ENCODE measurements around the gene PSME2.
A peak's percentile ranks its signal among the peaks of the same experiment; 100 is the strongest.

The PSME2 gene

GRCh38 chr14:24103451-24103850, 43.0 kb downstream of the PSME2 start:
- Histone ChIP-seq H3K27me3 (ENCODE audit: control insufficient read depth in 1 of 2, insufficient read depth in 2 of 2, low read length in 2 of 2) (no peaks in the 10 kb centered on the region), H3K36me3 (ENCODE audit: insufficient read depth, low read length) (peaks cover 5% of the 10 kb centered on the region), H3K9ac (ENCODE audit: low read length) (no peak overlapping the region), H3K4me3 (ENCODE audit: low read depth in 1 of 2, low read length in 2 of 2) (no peak overlapping the region), H3K9me3 (ENCODE audit: low read length) (no peaks in the 10 kb centered on the region), H3K4me1 (ENCODE audit: insufficient read depth, low read length) (peaks cover under 1% of the 10 kb centered on the region), H3K27ac (ENCODE audit: low read depth, low read length) (no peak overlapping the region)

- H3K9me3 ChIP-seq (ENCODE audit: low read length), result no peaks in the 10 kb centered on the region
- H3K4me3 ChIP-seq (ENCODE audit: low read depth in 1 of 2, low read length in 2 of 2), result no peak overlapping the region
- no peak overlapping the region for H3K27ac ChIP-seq (ENCODE audit: low read depth, low read length)
- no peaks in the 10 kb centered on the region for H3K4me1 ChIP-seq (ENCODE audit: insufficient read depth, low read length)
- H3K9ac ChIP-seq (ENCODE audit: low read length), result no peak overlapping the region
- no peaks in the 10 kb centered on the region for H3K27me3 ChIP-seq (ENCODE audit: control insufficient read depth in 1 of 2, insufficient read depth in 2 of 2, low read length in 2 of 2)
- peaks cover 7% of the 10 kb centered on the region for H3K36me3 ChIP-seq (ENCODE audit: insufficient read depth, low read length)
Measured at GRCh38 chr14:24102357-24103048, 43.9 kb downstream of the PSME2 start.

- H3K36me3 ChIP-seq (ENCODE audit: insufficient read depth, low read length), result peaks cover 7% of the 10 kb centered on the region
- no peak overlapping the region for H3K9ac ChIP-seq (ENCODE audit: low read length)
Measured at GRCh38 chr14:24100982-24101494, 45.4 kb downstream of the PSME2 start.

GRCh38 chr14:24100197-24100981, 46.0 kb downstream of the PSME2 start:
- Histone ChIP-seq H3K27me3 (ENCODE audit: control insufficient read depth in 1 of 2, insufficient read depth in 2 of 2, low read length in 2 of 2) (no peaks in the 10 kb centered on the region), H3K9me3 (ENCODE audit: low read length) (no peaks in the 10 kb centered on the region), H3K36me3 (ENCODE audit: insufficient read depth, low read length) (peaks cover 7% of the 10 kb centered on the region), H3K27ac (ENCODE audit: low read depth, low read length) (no peak overlapping the region), H3K4me3 (ENCODE audit: low read depth in 1 of 2, low read length in 2 of 2) (no peak overlapping the region), H3K9ac (ENCODE audit: low read length) (no peak overlapping the region), H3K4me1 (ENCODE audit: insufficient read depth, low read length) (peaks cover 5% of the 10 kb centered on the region)

More at GRCh38 chr14:24100982-24101494, 45.4 kb downstream of the PSME2 start:
- Histone ChIP-seq H3K27ac (ENCODE audit: low read depth, low read length) (no peak overlapping the region), H3K9me3 (ENCODE audit: low read length) (no peaks in the 10 kb centered on the region), H3K27me3 (ENCODE audit: control insufficient read depth in 1 of 2, insufficient read depth in 2 of 2, low read length in 2 of 2) (no peaks in the 10 kb centered on the region), H3K4me1 (ENCODE audit: insufficient read depth, low read length) (no peaks in the 10 kb centered on the region), H3K4me3 (ENCODE audit: low read depth in 1 of 2, low read length in 2 of 2) (no peak overlapping the region)

- H3K9me3 ChIP-seq (ENCODE audit: low read length), result no peaks in the 10 kb centered on the region
- no peaks in the 10 kb centered on the region for H3K27me3 ChIP-seq (ENCODE audit: control insufficient read depth in 1 of 2, insufficient read depth in 2 of 2, low read length in 2 of 2)
- H3K4me1 ChIP-seq (ENCODE audit: insufficient read depth, low read length), result peaks cover 13% of the 10 kb centered on the region
- H3K4me3 ChIP-seq (ENCODE audit: low read depth in 1 of 2, low read length in 2 of 2), result no peak overlapping the region
- H3K9ac ChIP-seq (ENCODE audit: low read length), result no peak overlapping the region
- peaks cover 7% of the 10 kb centered on the region for H3K36me3 ChIP-seq (ENCODE audit: insufficient read depth, low read length)
- no peak overlapping the region for H3K27ac ChIP-seq (ENCODE audit: low read depth, low read length)
Measured at GRCh38 chr14:24098927-24099813, 47.2 kb downstream of the PSME2 start.

GRCh38 chr14:24098229-24098926, 48.0 kb downstream of the PSME2 start:
- Histone ChIP-seq H3K36me3 (ENCODE audit: insufficient read depth, low read length) (peaks cover 7% of the 10 kb centered on the region), H3K27me3 (ENCODE audit: control insufficient read depth in 1 of 2, insufficient read depth in 2 of 2, low read length in 2 of 2) (no peaks in the 10 kb centered on the region), H3K9ac (ENCODE audit: low read length) (no peak overlapping the region), H3K9me3 (ENCODE audit: low read length) (no peaks in the 10 kb centered on the region), H3K27ac (ENCODE audit: low read depth, low read length) (no peak overlapping the region), H3K4me3 (ENCODE audit: low read depth in 1 of 2, low read length in 2 of 2) (no peak overlapping the region), H3K4me1 (ENCODE audit: insufficient read depth, low read length) (peaks cover 18% of the 10 kb centered on the region)

- no peak overlapping the region for H3K27ac ChIP-seq (ENCODE audit: low read depth, low read length)
- H3K27me3 ChIP-seq (ENCODE audit: control insufficient read depth in 1 of 2, insufficient read depth in 2 of 2, low read length in 2 of 2), result no peaks in the 10 kb centered on the region
- H3K9me3 ChIP-seq (ENCODE audit: low read length), result no peaks in the 10 kb centered on the region
- H3K9ac ChIP-seq (ENCODE audit: low read length), result no peak overlapping the region
- H3K4me1 ChIP-seq (ENCODE audit: insufficient read depth, low read length), result peaks cover 20% of the 10 kb centered on the region
- H3K36me3 ChIP-seq (ENCODE audit: insufficient read depth, low read length), result peaks cover 7% of the 10 kb centered on the region
- no peak overlapping the region for H3K4me3 ChIP-seq (ENCODE audit: low read depth in 1 of 2, low read length in 2 of 2)
Measured at GRCh38 chr14:24096545-24097181, 49.7 kb downstream of the PSME2 start.

- H3K4me1 ChIP-seq (ENCODE audit: insufficient read depth, low read length), result peaks cover 20% of the 10 kb centered on the region
- peak overlapping the region; percentile 57 to 66 for H3K4me3 ChIP-seq (ENCODE audit: low read depth in 1 of 2, low read length in 2 of 2)
- no peaks in the 10 kb centered on the region for H3K27me3 ChIP-seq (ENCODE audit: control insufficient read depth in 1 of 2, insufficient read depth in 2 of 2, low read length in 2 of 2)
- H3K36me3 ChIP-seq (ENCODE audit: insufficient read depth, low read length), result peaks cover 7% of the 10 kb centered on the region
- peak overlapping the region; percentile 74 for H3K9ac ChIP-seq (ENCODE audit: low read length)
- H3K9me3 ChIP-seq (ENCODE audit: low read length), result no peaks in the 10 kb centered on the region
- peak overlapping the region; percentile 70 for H3K27ac ChIP-seq (ENCODE audit: low read depth, low read length)
Measured at GRCh38 chr14:24095271-24096068, 50.9 kb downstream of the PSME2 start.

- H3K4me1 ChIP-seq (ENCODE audit: insufficient read depth, low read length), result peaks cover 20% of the 10 kb centered on the region
- peaks cover 7% of the 10 kb centered on the region for H3K36me3 ChIP-seq (ENCODE audit: insufficient read depth, low read length)
- H3K4me3 ChIP-seq (ENCODE audit: low read depth in 1 of 2, low read length in 2 of 2), result peak overlapping the region; percentile 57 to 66
- no peaks in the 10 kb centered on the region for H3K27me3 ChIP-seq (ENCODE audit: control insufficient read depth in 1 of 2, insufficient read depth in 2 of 2, low read length in 2 of 2)
- peak overlapping the region; percentile 70 for H3K27ac ChIP-seq (ENCODE audit: low read depth, low read length)
- H3K9me3 ChIP-seq (ENCODE audit: low read length), result no peaks in the 10 kb centered on the region
- H3K9ac ChIP-seq (ENCODE audit: low read length), result peak overlapping the region; percentile 74
Measured at GRCh38 chr14:24094841-24095270, 51.6 kb downstream of the PSME2 start.
